ENCODE results near the gene SIAE. TPM values are rescaled to one million over a fixed set of nuclear protein-coding genes. Genes with fewer than 3 reads are reported as not detected.

Gene SIAE
- total RNA-seq = 15.6 and 28.3 TPM in 2 replicates

GRCh38 chr11:124673333-124674167 lies at the start of gene SIAE, which contains the start of gene SPA17:
SIAE (minus strand) TSS chr11:124673739; CDS start chr11:124673708, 31 bp downstream.
SPA17 (plus strand) TSS chr11:124673904; CDS start chr11:124675265, 1,361 bp downstream.

GRCh38 chr11:124622531-124623451 lies 50.7 kb downstream of the SIAE start, which contains the start of gene TBRG1:
TBRG1 (plus strand) TSS chr11:124622864; CDS start chr11:124623084, 220 bp downstream.

GRCh38 chr11:124611064-124611463 lies 62.5 kb downstream of the SIAE start, which contains the start of gene PANX3:
PANX3 (plus strand) TSS chr11:124611428; CDS start chr11:124611557, 129 bp downstream.

Other genes starting within 250 kb of the SIAE start
- gene OR8B4, start 248.9 kb downstream of the SIAE start, total RNA-seq = not detected in 2 replicates
- not detected in 2 replicates for gene OR8B8, start 228.0 kb downstream of the SIAE start, total RNA-seq
- not detected in 2 replicates for gene OR8B12, start 130.1 kb downstream of the SIAE start, total RNA-seq
- gene OR8A1, start 103.7 kb downstream of the SIAE start, total RNA-seq = not detected in 2 replicates
- not detected in 2 replicates for gene PANX3, start 62.3 kb downstream of the SIAE start, total RNA-seq
- gene TBRG1, start 50.9 kb downstream of the SIAE start, total RNA-seq = 25.9 and 36.2 TPM in 2 replicates
- 15.3 and 16.3 TPM in 2 replicates for gene SPA17, start 165 bp upstream of the SIAE start, total RNA-seq
- gene NRGN, start 66.2 kb upstream of the SIAE start, total RNA-seq = 1.0 and 9.6 TPM in 2 replicates
- gene VSIG2, start 78.5 kb upstream of the SIAE start, total RNA-seq = 1.3 TPM in 1 of 2 replicates, not detected in the other
- 2.2 and 5.6 TPM in 2 replicates for gene ESAM, start 88.6 kb upstream of the SIAE start, total RNA-seq
- gene MSANTD2, start 126.7 kb upstream of the SIAE start, total RNA-seq = 6.1 and 8.8 TPM in 2 replicates
- gene ROBO3, start 191.7 kb upstream of the SIAE start, total RNA-seq = 10.9 and 23.5 TPM in 2 replicates
- gene ROBO4, start 224.1 kb upstream of the SIAE start, total RNA-seq = 0.80 and 5.8 TPM in 2 replicates
- gene HEPN1, start 245.5 kb upstream of the SIAE start, total RNA-seq = not detected in 2 replicates